Measurements from ENCODE around the gene TTC17.

DNA sequence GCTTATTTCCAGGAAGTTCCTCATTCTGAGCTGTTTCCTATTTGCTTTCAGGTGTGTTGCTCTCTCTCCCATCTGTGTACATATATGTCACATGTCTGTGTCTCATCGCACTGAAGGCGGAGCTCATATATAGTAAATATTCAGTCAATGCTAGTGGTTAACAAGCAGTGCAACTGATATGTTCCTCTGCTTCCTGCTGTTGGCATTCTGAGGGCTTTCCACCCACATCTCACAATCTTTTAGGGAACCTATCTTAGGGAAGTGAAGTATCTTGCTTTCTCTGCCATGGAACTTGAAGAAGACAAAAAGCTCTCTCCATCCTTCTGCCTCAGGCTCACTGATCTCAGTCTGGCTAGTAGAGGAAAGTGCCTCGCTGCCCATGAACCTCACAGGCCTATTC lies 139.8 kb downstream of the TTC17 start:
- TF ChIP-seq POLR2AphosphoS5 (IDR thresholded peaks at IDR 0.05) (no peak), CTCF (IDR thresholded peaks at IDR 0.05) (no peak)
